OCI-LY3 (cell line): ENCODE data around the gene CPO.

Experiments used
- H2AFZ ChIP-seq: fragments of 200-600, 300-600 bp; shearing (Covaris generic); 2 replicates; pipeline ENCODE4 v1.6.0; 2014; ENCODE audit warnings: antibody characterized with exemption, low read depth, low read length
- H3K27ac ChIP-seq: fragments of 200-600, 300-600 bp; sonication (generic); 2 replicates; pipeline ENCODE4 v1.5.1; 2014; ENCODE audit warnings: mild to moderate bottlenecking, low read length, moderate library complexity, mixed read lengths
- H3K27me3 ChIP-seq: fragments of 200-600, 300-600 bp; sonication (generic); 2 replicates; pipeline ENCODE4 v1.6.1; 2014; ENCODE audit warnings: low read depth, low read length, mixed read lengths
- H3K36me3 ChIP-seq: fragments of 200-600, 300-600 bp; sonication (generic); replicated peaks from 2 replicates; pipeline ENCODE3; 2014; ENCODE audit warnings: low read depth, low read length, mixed read lengths
- H3K4me1 ChIP-seq: fragments of 300-600, 200-600 bp; sonication (generic); 2 replicates; pipeline ENCODE4 v1.6.1; 2014; ENCODE audit warnings: low read length, mixed read lengths
- H3K4me2 ChIP-seq: fragments of 200-600, 300-600 bp; sonication (generic); 2 replicates; pipeline ENCODE4 v1.6.1; 2014; ENCODE audit warnings: low read length, mixed read lengths
- H3K4me3 ChIP-seq: fragments of 300-600, 200-600 bp; sonication (generic); 2 replicates; pipeline ENCODE4 v1.5.1; 2014; ENCODE audit warnings: antibody characterized with exemption, mild to moderate bottlenecking, low read length, moderate library complexity
- H3K79me2 ChIP-seq: fragments of 300-600, 200-600 bp; shearing (Covaris generic); 2 replicates; pipeline ENCODE4 v1.6.1; 2014; ENCODE audit warnings: mild to moderate bottlenecking, low read length, mixed read lengths
- H3K9ac ChIP-seq: fragments of 300-600, 200-600 bp; shearing (Covaris generic); 2 replicates; pipeline ENCODE4 v1.6.0; 2014; ENCODE audit warnings: mild to moderate bottlenecking, low read length, moderate library complexity
- H3K9me3 ChIP-seq: fragments of 200-600, 300-600 bp; shearing (Covaris generic); 2 replicates; pipeline ENCODE4 v1.6.1; 2014; ENCODE audit warnings: low read length, mixed read lengths; ENCODE audit not compliant: insufficient read depth
- H4K20me1 ChIP-seq: fragments of 200-600, 300-600 bp; sonication (generic); 2 replicates; pipeline ENCODE4 v1.6.1; 2016; ENCODE audit warnings: low read length, mixed read lengths; ENCODE audit not compliant: insufficient read depth
- EZH2phosphoT487 ChIP-seq: fragments of 200-600 bp; shearing (Covaris generic); IDR thresholded peaks from 2 replicates; pipeline ENCODE4 v1.6.1; 2018; ENCODE audit warnings: antibody characterized with exemption, mixed run types, low read depth
- TF ChIP-seq, protein P1 (sequence below): fragments of 200-600, 300-600 bp; sonication (generic); IDR thresholded peaks from 2 replicates; pipeline ENCODE4 v1.5.1; 2014; ENCODE audit warnings: antibody characterized with exemption, low read length, low read depth

Gene CPO

GRCh38 chr2:206979922-206980321, 40.6 kb downstream of the CPO start:
- Histone ChIP-seq H3K4me1 (no peaks in the 10 kb centered on the region), H3K79me2 (no peaks in the 10 kb centered on the region), H2AFZ (no peak overlapping the region), H3K36me3 (peaks cover 3% of the 10 kb centered on the region), H3K4me2 (no peak overlapping the region), H3K4me3 (no peak overlapping the region), H3K9me3 (peaks cover 9% of the 10 kb centered on the region; the same call in 1 of the 2 replicates), H4K20me1 (no peaks in the 10 kb centered on the region), H3K27ac (no peak overlapping the region), H3K27me3 (peaks cover 28% of the 10 kb centered on the region), H3K9ac (no peak overlapping the region)
- TF ChIP-seq, protein P1, sequence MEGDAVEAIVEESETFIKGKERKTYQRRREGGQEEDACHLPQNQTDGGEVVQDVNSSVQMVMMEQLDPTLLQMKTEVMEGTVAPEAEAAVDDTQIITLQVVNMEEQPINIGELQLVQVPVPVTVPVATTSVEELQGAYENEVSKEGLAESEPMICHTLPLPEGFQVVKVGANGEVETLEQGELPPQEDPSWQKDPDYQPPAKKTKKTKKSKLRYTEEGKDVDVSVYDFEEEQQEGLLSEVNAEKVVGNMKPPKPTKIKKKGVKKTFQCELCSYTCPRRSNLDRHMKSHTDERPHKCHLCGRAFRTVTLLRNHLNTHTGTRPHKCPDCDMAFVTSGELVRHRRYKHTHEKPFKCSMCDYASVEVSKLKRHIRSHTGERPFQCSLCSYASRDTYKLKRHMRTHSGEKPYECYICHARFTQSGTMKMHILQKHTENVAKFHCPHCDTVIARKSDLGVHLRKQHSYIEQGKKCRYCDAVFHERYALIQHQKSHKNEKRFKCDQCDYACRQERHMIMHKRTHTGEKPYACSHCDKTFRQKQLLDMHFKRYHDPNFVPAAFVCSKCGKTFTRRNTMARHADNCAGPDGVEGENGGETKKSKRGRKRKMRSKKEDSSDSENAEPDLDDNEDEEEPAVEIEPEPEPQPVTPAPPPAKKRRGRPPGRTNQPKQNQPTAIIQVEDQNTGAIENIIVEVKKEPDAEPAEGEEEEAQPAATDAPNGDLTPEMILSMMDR, result no peak
- no peak for TF ChIP-seq EZH2phosphoT487

- Histone ChIP-seq H4K20me1 (no peaks in the 10 kb centered on the region), H3K27me3 (peaks cover 30% of the 10 kb centered on the region), H3K27ac (no peak overlapping the region), H3K4me3 (no peak overlapping the region), H3K9ac (no peak overlapping the region), H3K79me2 (no peaks in the 10 kb centered on the region), H3K4me2 (no peak overlapping the region), H3K9me3 (peaks cover 6% of the 10 kb centered on the region; the same call in 1 of the 2 replicates), H3K36me3 (no peaks in the 10 kb centered on the region), H3K4me1 (no peaks in the 10 kb centered on the region), H2AFZ (no peak overlapping the region)
- TF ChIP-seq, protein P1, result no peak
- TF ChIP-seq EZH2phosphoT487, result no peak
Observed at GRCh38 chr2:206980413-206980812, 41.1 kb downstream of the CPO start.

GRCh38 chr2:206981086-206981674, 41.9 kb downstream of the CPO start:
- Histone ChIP-seq H3K4me2 (no peak overlapping the region), H3K9ac (no peak overlapping the region), H3K4me3 (no peak overlapping the region), H3K4me1 (no peaks in the 10 kb centered on the region), H3K27me3 (peaks cover 30% of the 10 kb centered on the region), H4K20me1 (no peaks in the 10 kb centered on the region), H2AFZ (no peak overlapping the region), H3K27ac (no peak overlapping the region), H3K9me3 (no peaks in the 10 kb centered on the region), H3K36me3 (no peaks in the 10 kb centered on the region), H3K79me2 (no peaks in the 10 kb centered on the region)
- TF ChIP-seq, protein P1, result no peak
- no peak for TF ChIP-seq EZH2phosphoT487

DNA sequence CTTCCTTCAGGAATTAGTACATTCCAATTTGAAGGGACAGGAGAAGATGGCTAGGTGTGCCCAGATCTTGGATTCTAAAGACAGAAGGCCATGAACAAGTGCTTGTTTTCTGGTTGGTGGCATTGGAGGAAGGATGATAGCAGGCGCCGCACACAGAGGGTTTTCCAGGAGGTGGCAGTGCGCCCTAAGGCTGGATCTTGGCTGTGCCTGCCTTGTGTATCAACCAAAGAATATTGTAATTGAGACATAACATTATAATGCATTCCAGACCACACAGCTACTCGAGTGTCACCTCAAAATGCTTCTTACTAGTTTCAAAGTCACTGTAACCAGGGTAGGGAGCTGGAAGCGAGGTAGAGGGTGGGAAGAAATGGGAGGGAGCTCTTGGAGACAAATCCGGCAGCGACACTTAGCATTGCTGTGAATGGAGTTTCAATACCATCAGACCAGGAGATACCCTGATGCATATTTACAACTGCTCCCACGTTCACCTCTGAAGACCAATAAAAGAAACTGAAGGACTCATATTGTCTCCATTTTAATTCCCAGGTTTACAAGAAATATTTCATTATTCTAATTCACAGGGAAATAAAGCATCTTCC, 42.5 kb downstream of the CPO start:
- Histone ChIP-seq H3K4me3 (no peak overlapping the region), H3K27me3 (peaks cover 30% of the 10 kb centered on the region), H3K4me2 (no peak overlapping the region), H3K27ac (no peak overlapping the region), H3K4me1 (no peaks in the 10 kb centered on the region), H3K9ac (no peak overlapping the region), H4K20me1 (no peaks in the 10 kb centered on the region), H3K36me3 (no peaks in the 10 kb centered on the region), H2AFZ (no peak overlapping the region), H3K79me2 (no peaks in the 10 kb centered on the region), H3K9me3 (no peaks in the 10 kb centered on the region)
- TF ChIP-seq, protein P1, result peak; percentile 43
- TF ChIP-seq EZH2phosphoT487, result no peak
